DND-41 (cell line): ENCODE results near the gene UHRF1.

Experiments used
- ATAC-seq: fragments of 200-7000 bp; cut with Tn5 transposase; 3 replicates; pipeline ENCODE4 v1.9.1; 2021; ENCODE audit warnings: low read depth; ENCODE audit not compliant: insufficient read depth
- DNase-seq: peaks from one replicate; pipeline ENCODE4 v3.0.0-alpha.2; 2020
- H2AFZ ChIP-seq: 2 replicates; pipeline ENCODE4 v1.6.0; 2012; ENCODE audit warnings: low read depth, low read length
- H3K27ac ChIP-seq: 2 replicates; pipeline ENCODE4 v1.5.1; 2012; ENCODE audit warnings: low read length, inconsistent platforms
- H3K27me3 ChIP-seq: fragments of 200-600 bp; sonication (generic); 2 replicates; pipeline ENCODE4 v1.6.0; 2012; ENCODE audit warnings: low read length, mild to moderate bottlenecking, inconsistent platforms; ENCODE audit not compliant: insufficient read depth, poor library complexity
- H3K36me3 ChIP-seq: 2 replicates; pipeline ENCODE4 v1.5.1; 2012; ENCODE audit warnings: low read length, inconsistent platforms; ENCODE audit not compliant: insufficient read depth
- H3K4me1 ChIP-seq: 2 replicates; pipeline ENCODE4 v1.5.1; 2012; ENCODE audit warnings: mild to moderate bottlenecking, low read length; ENCODE audit not compliant: insufficient read depth
- H3K4me2 ChIP-seq: 2 replicates; pipeline ENCODE4 v1.6.0; 2012; ENCODE audit warnings: mild to moderate bottlenecking, moderate library complexity, low read length, inconsistent platforms; ENCODE audit not compliant: insufficient read depth
- H3K4me3 ChIP-seq, 2 experiments: fragments of 200-600 bp in 1 of 2; shearing (Covaris generic) in 1 of 2; 2 replicates each; pipeline ENCODE4 v1.5.1; 2012 to 2016; ENCODE audit warnings: inconsistent platforms in 2 of 2, low read length in 2 of 2, mild to moderate bottlenecking in 2 of 2, low read depth in 1 of 2, moderate library complexity in 1 of 2
- H3K79me2 ChIP-seq: 2 replicates; pipeline ENCODE4 v1.6.0; 2012; ENCODE audit warnings: low read length, inconsistent platforms; ENCODE audit not compliant: insufficient read depth
- H3K9ac ChIP-seq: 2 replicates; pipeline ENCODE4 v1.6.0; 2012; ENCODE audit warnings: low read depth, mild to moderate bottlenecking, inconsistent platforms, low read length, moderate library complexity
- H3K9me3 ChIP-seq: 2 replicates; pipeline ENCODE4 v1.5.1; 2012; ENCODE audit warnings: low read length, moderate library complexity, mild to moderate bottlenecking, inconsistent platforms; ENCODE audit not compliant: insufficient read depth, severe bottlenecking
- H4K20me1 ChIP-seq: 2 replicates; pipeline ENCODE4 v1.6.0; 2012; ENCODE audit warnings: low read length; ENCODE audit not compliant: insufficient read depth
- CTCF ChIP-seq: IDR thresholded peaks from 2 replicates; pipeline ENCODE4 v1.5.1; 2012; ENCODE audit warnings: borderline replicate concordance, low read length, moderate library complexity, mild to moderate bottlenecking; ENCODE audit not compliant: poor library complexity, severe bottlenecking; ENCODE audit errors: extremely low read depth
- EZH2 ChIP-seq: IDR thresholded peaks from 3 replicates; pipeline ENCODE4 v1.6.1; 2012; ENCODE audit warnings: borderline replicate concordance, low read depth, mild to moderate bottlenecking, moderate library complexity, low read length, inconsistent platforms; ENCODE audit not compliant: severe bottlenecking

The UHRF1 gene

DNA sequence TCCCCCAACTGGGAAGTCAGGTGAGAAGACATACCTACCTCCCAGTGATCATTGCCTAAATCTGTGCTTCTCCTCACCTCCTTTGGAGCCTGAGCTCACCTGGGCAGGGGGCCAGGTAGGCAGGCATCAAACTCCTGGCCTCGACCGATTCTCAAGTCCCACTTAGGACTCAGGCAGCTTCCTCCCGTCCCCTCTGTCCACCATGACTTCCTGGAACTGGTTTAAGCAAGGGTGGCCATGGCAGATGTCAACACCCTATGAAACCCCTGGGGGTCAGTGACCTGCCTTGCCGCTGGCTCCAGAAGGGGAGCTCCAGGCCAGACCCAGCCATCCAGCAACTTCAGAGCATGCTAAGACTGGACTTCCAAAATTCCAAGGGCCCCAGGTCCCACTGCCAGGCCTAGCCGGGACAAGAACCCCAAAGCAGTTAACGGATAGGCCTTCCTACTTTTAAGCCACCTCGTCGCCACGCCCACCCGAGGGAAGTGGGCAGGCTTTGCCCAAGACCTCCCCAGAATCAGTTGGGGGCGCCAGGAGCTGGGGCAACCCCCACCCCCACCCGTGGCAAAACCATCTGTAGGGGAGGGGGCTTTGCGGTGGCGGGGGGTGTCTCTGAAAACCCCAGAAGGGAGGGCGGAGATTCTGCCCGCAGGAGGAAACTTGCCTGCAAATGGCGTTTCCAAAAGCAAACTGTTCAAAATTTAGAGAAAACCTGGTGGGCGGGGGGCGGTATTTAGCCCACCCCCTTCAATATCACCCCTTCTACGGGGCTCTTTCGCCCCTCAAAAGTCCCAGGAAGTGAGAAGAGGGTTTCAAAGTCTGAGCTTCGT lies 42.5 kb upstream of the UHRF1 start:
- H3K4me3 ChIP-seq, result peak overlapping the region; percentile 49 to 91
- peaks cover 5% of the 10 kb centered on the region; the same call in 1 of the 2 replicates for H3K36me3 ChIP-seq
- TF ChIP-seq CTCF (no peak), EZH2 (no peak)
- DNase-seq (peak; percentile 83), ATAC-seq (peak; percentile 51)
- H3K27ac ChIP-seq, result peak overlapping the region; percentile 60
- H4K20me1 ChIP-seq, result 0 out of 2 replicates have a peak, but pooled peaks cover 4% of the 10 kb centered on the region
- peak overlapping the region; percentile 41 for H2AFZ ChIP-seq
- peak overlapping the region; percentile 60 for H3K9ac ChIP-seq
- H3K27me3 ChIP-seq, result no peaks in the 10 kb centered on the region
- H3K79me2 ChIP-seq, result peaks cover 16% of the 10 kb centered on the region
- H3K4me2 ChIP-seq, result peak overlapping the region; percentile 99
- no peaks in the 10 kb centered on the region for H3K9me3 ChIP-seq
- H3K4me1 ChIP-seq, result peaks cover 17% of the 10 kb centered on the region

- Histone ChIP-seq H3K4me1 (peaks cover 19% of the 10 kb centered on the region), H3K9me3 (no peaks in the 10 kb centered on the region), H3K79me2 (peaks cover 12% of the 10 kb centered on the region), H2AFZ (peak within 1 kb of the TSS; percentile 96), H4K20me1 (no peaks in the 10 kb centered on the region), H3K36me3 (no peaks in the 10 kb centered on the region), H3K27me3 (no peaks in the 10 kb centered on the region), H3K9ac (peak within 1 kb of the TSS; percentile 60), H3K4me2 (peak within 1 kb of the TSS; percentile 99), H3K4me3 (peak within 1 kb of the TSS; percentile 49 to 91), H3K27ac (peak within 1 kb of the TSS; percentile 66)
- ATAC-seq (peak; percentile 90), DNase-seq (peak; percentile 94)
- TF ChIP-seq EZH2, result no peak
- TF ChIP-seq CTCF, result no peak
Measured at GRCh38 chr19:4867534-4868285, 41.6 kb upstream of the UHRF1 start, which contains the start of gene PLIN3. PLIN3 (minus strand) TSS chr19:4867667; CDS start chr19:4861394, 6,273 bp downstream.

- DNase-seq (no peak), ATAC-seq (no peak)
- Histone ChIP-seq H3K9me3 (no peaks in the 10 kb centered on the region), H2AFZ (no peak overlapping the region), H3K27me3 (no peaks in the 10 kb centered on the region), H4K20me1 (no peaks in the 10 kb centered on the region; the same call in 1 of the 2 replicates), H3K36me3 (no peaks in the 10 kb centered on the region), H3K79me2 (peaks cover 12% of the 10 kb centered on the region), H3K4me3 (no peak overlapping the region), H3K27ac (no peak overlapping the region), H3K9ac (no peak overlapping the region; the same call in 1 of the 2 replicates), H3K4me1 (peaks cover 23% of the 10 kb centered on the region), H3K4me2 (no peak overlapping the region; the same call in 1 of the 2 replicates)
- no peak for TF ChIP-seq CTCF
Measured at GRCh38 chr19:4868286-4868834, 40.9 kb upstream of the UHRF1 start.
